Type B pancreatic cell (in vitro differentiated cells): Measurements from ENCODE around the gene RANBP1. TPM values are rescaled to one million over a fixed set of nuclear protein-coding genes. Genes with fewer than 3 reads are reported as not detected.

Source experiments
- DNase-seq: peaks from one replicate; pipeline ENCODE4 v3.0.0; 2021; ENCODE audit warnings: mixed read lengths; ENCODE audit not compliant: unreplicated experiment; ENCODE audit errors: extremely low spot score
- H3K27ac Mint-ChIP-seq: 2 replicates; pipeline ENCODE4 v1.8.0; 2021; ENCODE audit warnings: mild to moderate bottlenecking, mixed read lengths
- H3K27me3 Mint-ChIP-seq: 2 replicates; pipeline ENCODE4 v1.8.0; 2021; ENCODE audit warnings: mixed read lengths
- H3K36me3 Mint-ChIP-seq: 2 replicates; pipeline ENCODE4 v1.8.0; 2021; ENCODE audit warnings: mixed read lengths
- H3K4me1 Mint-ChIP-seq: one replicate; pipeline ENCODE4 v1.8.0; 2021; ENCODE audit warnings: mixed read lengths; ENCODE audit not compliant: unreplicated experiment
- H3K4me3 Mint-ChIP-seq: 2 replicates; pipeline ENCODE4 v1.8.0; 2021; ENCODE audit warnings: mild to moderate bottlenecking, mixed read lengths
- H3K9me3 Mint-ChIP-seq: 2 replicates; pipeline ENCODE4 v1.8.0; 2021; ENCODE audit warnings: mixed read lengths
- CTCF ChIP-seq: fragments of 200-600 bp; sonication (generic); conservative IDR thresholded peaks from 2 replicates; pipeline ENCODE4 v1.5.0; 2021; ENCODE audit warnings: antibody characterized with exemption, mild to moderate bottlenecking
- microRNA-seq: library from miRNA; unstranded; fragments of <30 nt; microRNA quantifications from one replicate; pipeline ENCODE4, GENCODE V29; 2020
- total RNA-seq: library from RNA; stranded (reverse); gene quantifications from 2 replicates; pipeline ENCODE4 v1.2.1, GENCODE V29; 2021; ENCODE audit warnings: low replicate concordance

The RANBP1 gene
- total RNA-seq, 1 donor from 2014 or later = 235 TPM

- no peak for DNase-seq
- no peaks in the 10 kb centered on the region for H3K27me3 Mint-ChIP-seq
- TF ChIP-seq CTCF = no peak
- no peaks in the 10 kb centered on the region for H3K9me3 Mint-ChIP-seq
- peaks cover 13% of the 10 kb centered on the region for H3K4me1 Mint-ChIP-seq
- H3K27ac Mint-ChIP-seq = no peak overlapping the region
- no peak overlapping the region for H3K4me3 Mint-ChIP-seq
- H3K36me3 Mint-ChIP-seq = no peaks in the 10 kb centered on the region
Observed at GRCh38 chr22:20176421-20177085, 60.6 kb downstream of the RANBP1 start.

Small RNAs within 50 kb of the gene (microRNA-seq; reads per million reads assigned to microRNA genes)
- not detected for gene MIR6816

Other genes starting within 250 kb of the RANBP1 start
- gene COMT, start 174.3 kb upstream of the RANBP1 start, total RNA-seq = 87.2 and 87.4 TPM in 2 replicates
- gene TXNRD2, start 174.3 kb upstream of the RANBP1 start, total RNA-seq = 13.2 and 25.1 TPM in 2 replicates
- 40.8 and 55.3 TPM in 2 replicates for gene ARVCF, start 99.3 kb upstream of the RANBP1 start, total RNA-seq
- gene TANGO2, start 95.0 kb upstream of the RANBP1 start, total RNA-seq = 17.4 and 32.1 TPM in 2 replicates
- 39.0 and 61.3 TPM in 2 replicates for gene DGCR8, start 35.9 kb upstream of the RANBP1 start, total RNA-seq
- gene TRMT2A, start 1.1 kb downstream of the RANBP1 start, total RNA-seq = 57.7 and 64.8 TPM in 2 replicates
- 55.2 and 73.6 TPM in 2 replicates for gene ZDHHC8, start 15.7 kb downstream of the RANBP1 start, total RNA-seq
- gene CCDC188, start 35.0 kb downstream of the RANBP1 start, total RNA-seq = 2.6 and 4.3 TPM in 2 replicates
- gene RTN4R, start 152.2 kb downstream of the RANBP1 start, total RNA-seq = 9.0 and 12.8 TPM in 2 replicates
- 35.9 and 46.6 TPM in 2 replicates for gene DGCR6L, start 204.0 kb downstream of the RANBP1 start, total RNA-seq